HepG2 (cell line): Measurements from ENCODE around the gene PAK6. TPM values are rescaled to one million over a fixed set of nuclear protein-coding genes. Genes with fewer than 3 reads are reported as not detected.
A peak's percentile ranks its signal among the peaks of the same experiment; 100 is the strongest.

Experiments
- ADNP ChIP-seq: sonication (generic); formaldehyde crosslinking; IDR thresholded peaks from 2 replicates; pipeline ENCODE4 v1.4.0; 2020; ENCODE audit warnings: missing genetic modification reagents
- AHR ChIP-seq: IDR thresholded peaks from 2 replicates; pipeline ENCODE4 v1.6.1; 2018; ENCODE audit warnings: missing genetic modification reagents, missing compliant biosample characterization
- ATAD3A ChIP-seq: sonication (generic); formaldehyde crosslinking; IDR thresholded peaks from 2 replicates; pipeline ENCODE4 v1.4.0; 2020; ENCODE audit warnings: missing genetic modification reagents
- ATF1 ChIP-seq: IDR thresholded peaks from 2 replicates; pipeline ENCODE4 v1.6.1; 2016; ENCODE audit warnings: mild to moderate bottlenecking, control low read depth
- CEBPG ChIP-seq: IDR thresholded peaks from 2 replicates; pipeline ENCODE4 v1.6.1; 2016
- EP300 ChIP-seq, 3 experiments: sonication (generic) in 1 of 3; formaldehyde crosslinking in 1 of 3; IDR thresholded peaks; 2 replicates each; pipeline versions ENCODE4 v1.5.1 to v1.6.1; 2011 to 2020; ENCODE audit warnings: low read depth in 2 of 3, low read length in 2 of 3, borderline replicate concordance in 1 of 3, improper control_type of control experiment in 1 of 3, mild to moderate bottlenecking in 1 of 3, missing genetic modification reagents in 1 of 3, moderate library complexity in 1 of 3
- ETV5 ChIP-seq: IDR thresholded peaks from 2 replicates; pipeline ENCODE4 v1.6.1; 2018; ENCODE audit warnings: missing biosample characterization, missing genetic modification reagents, inconsistent platforms, borderline replicate concordance
- ISX ChIP-seq: sonication (generic); formaldehyde crosslinking; conservative IDR thresholded peaks from 2 replicates; pipeline ENCODE4 v1.5.0; 2020; ENCODE audit warnings: missing genetic modification reagents
- NFAT5 ChIP-seq: sonication (generic); formaldehyde crosslinking; IDR thresholded peaks from 2 replicates; pipeline ENCODE4 v1.4.0; 2020; ENCODE audit warnings: missing genetic modification reagents
- NR2C2 ChIP-seq: sonication (generic); formaldehyde crosslinking; IDR thresholded peaks from 2 replicates; pipeline ENCODE4 v1.4.0; 2020; ENCODE audit warnings: missing genetic modification reagents, mild to moderate bottlenecking, moderate library complexity, borderline replicate concordance
- SALL2 ChIP-seq: sonication (generic); formaldehyde crosslinking; IDR thresholded peaks from 2 replicates; pipeline ENCODE4 v1.8.1; 2023; ENCODE audit warnings: mild to moderate bottlenecking, missing genetic modification reagents, inconsistent platforms
- ZFP36 ChIP-seq: fragments of 150-350 bp; IDR thresholded peaks from 2 replicates; pipeline ENCODE4 v1.6.1; 2018; ENCODE audit warnings: borderline replicate concordance, low read length, low read depth; ENCODE audit not compliant: partially characterized antibody
- ZNF484 ChIP-seq: sonication (generic); formaldehyde crosslinking; IDR thresholded peaks from 2 replicates; pipeline ENCODE4 v1.5.1; 2020; ENCODE audit warnings: mild to moderate bottlenecking, low read depth, missing genetic modification reagents, borderline replicate concordance
- ZNF800 ChIP-seq: sonication (generic); formaldehyde crosslinking; IDR thresholded peaks from 2 replicates; pipeline ENCODE4 v1.4.0; 2020; ENCODE audit warnings: missing genetic modification reagents
- polyA plus RNA-seq, 8 experiments: library from polyadenylated mRNA; depleted of rRNA in 3 of 8; stranded (reverse) in 7 of 8; unstranded in 1 of 8; fragments of >200 nt; fragmentation: Illumina TruSeq in 4 of 8; extraction: Trizol in 4 of 8; gene quantifications; 2 replicates each; pipeline versions ENCODE4 v1.2.1 to v1.2.3, GENCODE V29; 2011 to 2016; ENCODE audit warnings: low read depth in 4 of 8, missing spikeins in 1 of 8, mixed read lengths in 1 of 8; ENCODE audit not compliant: insufficient read depth in 1 of 8
- total RNA-seq, 5 experiments: library from RNA; depleted of rRNA; stranded (reverse); fragments of >200 nt; fragmentation: Illumina TruSeq; extraction: Trizol; gene quantifications; 2 replicates each; pipeline ENCODE4 v1.2.3, GENCODE V29; 2016; ENCODE audit warnings: low read depth in 1 of 5
- TF ChIP-seq, protein P1 (sequence below): sonication (generic); formaldehyde crosslinking; IDR thresholded peaks from 2 replicates; pipeline ENCODE4 v1.9.0; 2021; ENCODE audit warnings: missing genetic modification reagents, borderline replicate concordance
- TF ChIP-seq, protein P2 (sequence below): sonication (generic); formaldehyde crosslinking; IDR thresholded peaks from 2 replicates; pipeline ENCODE4 v1.4.0; 2020; ENCODE audit warnings: low read depth, mild to moderate bottlenecking, missing genetic modification reagents

PAK6 gene
- total and polyA plus RNA-seq, 2 of the 13 experiments (the other 11 are each of a cell fraction or from before 2014, with no cell fraction given): 0.07 TPM; not detected in 1

GRCh38 chr15:40279437-40280141 is 40.7 kb downstream of the PAK6 start (continued):
- TF ChIP-seq NFAT5: 0 out of 2 replicates have a peak, but pooled peaks have one; percentile 62
- TF ChIP-seq ZNF800 (CRISPR knock-in tag): peak; percentile 43; the same call in 1 of the 2 replicates
- TF ChIP-seq, protein P1, sequence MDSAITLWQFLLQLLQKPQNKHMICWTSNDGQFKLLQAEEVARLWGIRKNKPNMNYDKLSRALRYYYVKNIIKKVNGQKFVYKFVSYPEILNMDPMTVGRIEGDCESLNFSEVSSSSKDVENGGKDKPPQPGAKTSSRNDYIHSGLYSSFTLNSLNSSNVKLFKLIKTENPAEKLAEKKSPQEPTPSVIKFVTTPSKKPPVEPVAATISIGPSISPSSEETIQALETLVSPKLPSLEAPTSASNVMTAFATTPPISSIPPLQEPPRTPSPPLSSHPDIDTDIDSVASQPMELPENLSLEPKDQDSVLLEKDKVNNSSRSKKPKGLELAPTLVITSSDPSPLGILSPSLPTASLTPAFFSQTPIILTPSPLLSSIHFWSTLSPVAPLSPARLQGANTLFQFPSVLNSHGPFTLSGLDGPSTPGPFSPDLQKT (CRISPR knock-in tag): no peak
- no peak for TF ChIP-seq NR2C2 (CRISPR knock-in tag)
- no peak for TF ChIP-seq ISX (CRISPR knock-in tag)
- TF ChIP-seq AHR (CRISPR knock-in tag): no peak; the same call in 1 of the 2 replicates
- TF ChIP-seq EP300 (IDR thresholded peaks at IDR 0.05; ENCODE audit: low read depth in 2 of 2, low read length in 2 of 2): no peak
- TF ChIP-seq EP300 (CRISPR knock-in tag; IDR thresholded peaks at IDR 0.05; ENCODE audit: borderline replicate concordance): no peak
- TF ChIP-seq CEBPG (CRISPR knock-in tag): no peak
- no peak for TF ChIP-seq SALL2 (CRISPR knock-in tag)
- no peak for TF ChIP-seq ZNF484 (CRISPR knock-in tag)
- no peak for TF ChIP-seq ADNP (CRISPR knock-in tag)
- TF ChIP-seq, protein P2, sequence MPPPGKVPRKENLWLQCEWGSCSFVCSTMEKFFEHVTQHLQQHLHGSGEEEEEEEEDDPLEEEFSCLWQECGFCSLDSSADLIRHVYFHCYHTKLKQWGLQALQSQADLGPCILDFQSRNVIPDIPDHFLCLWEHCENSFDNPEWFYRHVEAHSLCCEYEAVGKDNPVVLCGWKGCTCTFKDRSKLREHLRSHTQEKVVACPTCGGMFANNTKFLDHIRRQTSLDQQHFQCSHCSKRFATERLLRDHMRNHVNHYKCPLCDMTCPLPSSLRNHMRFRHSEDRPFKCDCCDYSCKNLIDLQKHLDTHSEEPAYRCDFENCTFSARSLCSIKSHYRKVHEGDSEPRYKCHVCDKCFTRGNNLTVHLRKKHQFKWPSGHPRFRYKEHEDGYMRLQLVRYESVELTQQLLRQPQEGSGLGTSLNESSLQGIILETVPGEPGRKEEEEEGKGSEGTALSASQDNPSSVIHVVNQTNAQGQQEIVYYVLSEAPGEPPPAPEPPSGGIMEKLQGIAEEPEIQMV (CRISPR knock-in tag): peak; percentile 26; the same call in 1 of the 2 replicates
- no peak for TF ChIP-seq ZFP36
- TF ChIP-seq ETV5 (CRISPR knock-in tag): 0 out of 2 replicates have a peak, but pooled peaks have one; percentile 17
- no peak for TF ChIP-seq ATF1 (CRISPR knock-in tag)
- no peak for TF ChIP-seq ATAD3A (CRISPR knock-in tag)
